Activated T-cell treated with anti-CD3 and anti-CD28 coated beads for 48 hours (primary cell): Measurements from ENCODE around the gene SPSB3.
"Not testable (repeated sequence)": the region's sequence is repeated elsewhere in the genome, so short reads cannot be mapped to it uniquely, and the experiment has no call there.

Experiments used
- DNase-seq: peaks from one replicate; pipeline ENCODE4 v3.0.0-alpha.2; 2020; ENCODE audit warnings: low read depth

Gene SPSB3

GRCh38 chr16:1741553-1742165 lies 40.7 kb downstream of the SPSB3 start:
- no peak for DNase-seq

GRCh38 chr16:1740781-1741490 lies 41.4 kb downstream of the SPSB3 start:
- DNase-seq: no peak

GRCh38 chr16:1740234-1740633 lies 42.1 kb downstream of the SPSB3 start:
- no peak for DNase-seq

GRCh38 chr16:1734816-1735215 lies 47.6 kb downstream of the SPSB3 start:
- no peak for DNase-seq

GRCh38 chr16:1734123-1734522 lies 48.2 kb downstream of the SPSB3 start:
- no peak for DNase-seq

- not testable (repeated sequence) for DNase-seq
Observed at GRCh38 chr16:1732551-1732987, 49.8 kb downstream of the SPSB3 start.

GRCh38 chr16:1732071-1732470 lies 50.3 kb downstream of the SPSB3 start:
- DNase-seq: no peak

- no peak for DNase-seq
Observed at GRCh38 chr16:1731603-1732002, 50.8 kb downstream of the SPSB3 start.

GRCh38 chr16:1731073-1731472 lies 51.3 kb downstream of the SPSB3 start:
- DNase-seq: no peak

GRCh38 chr16:1729445-1729844 lies 52.9 kb downstream of the SPSB3 start:
- DNase-seq: no peak

GRCh38 chr16:1729026-1729425 lies 53.3 kb downstream of the SPSB3 start:
- no peak for DNase-seq

GRCh38 chr16:1727651-1728624 lies 54.4 kb downstream of the SPSB3 start:
- no peak for DNase-seq
